Activated CD8-positive, alpha-beta memory T cell treated with anti-CD3 and anti-CD28 coated beads, Interleukin-2, amount 10 ng/mL, durations not matched to agents 7 days and 5 days (primary cell): ENCODE measurements around the gene APLNR. TPM values are rescaled to one million over a fixed set of nuclear protein-coding genes. Genes with fewer than 3 reads are reported as not detected.

Experiments used
- ATAC-seq: fragments of 150-1000 bp; cut with Tn5 transposase; one replicate; pipeline ENCODE4 v1.10.0; 2021; ENCODE audit warnings: moderate library complexity
- CTCF ChIA-PET: fragments of 350-600 bp; sonication (Branson Sonifier 250); formaldehyde crosslinking; loops from one replicate; lab custom pipeline; 2021; ENCODE audit warnings: antibody characterized with exemption; lab: Charles Lee
- DNase-seq: peaks from one replicate; pipeline ENCODE4 v3.0.0-alpha.2; 2020
- H3K27ac Mint-ChIP-seq: one replicate; pipeline ENCODE4 v1.8.0; 2021; ENCODE audit warnings: mild to moderate bottlenecking, mixed read lengths
- H3K27me3 Mint-ChIP-seq: one replicate; pipeline ENCODE4 v1.8.0; 2021; ENCODE audit warnings: mixed read lengths
- H3K36me3 Mint-ChIP-seq: one replicate; pipeline ENCODE4 v1.8.0; 2021; ENCODE audit warnings: mild to moderate bottlenecking, mixed read lengths
- H3K4me1 Mint-ChIP-seq: one replicate; pipeline ENCODE4 v1.8.0; 2021; ENCODE audit warnings: mixed read lengths
- H3K4me3 Mint-ChIP-seq: one replicate; pipeline ENCODE4 v1.8.0; 2021; ENCODE audit warnings: mild to moderate bottlenecking, moderate library complexity, mixed read lengths
- H3K9me3 Mint-ChIP-seq: one replicate; pipeline ENCODE4 v1.8.0; 2022; ENCODE audit warnings: low read depth, mixed read lengths
- total RNA-seq, 2 experiments: library from RNA; stranded (reverse); gene quantifications; one replicate each; pipeline ENCODE4 v1.2.3, GENCODE V29; 2021

The APLNR gene
- total RNA-seq, 2 experiments from 2014 or later = not detected

DNA sequence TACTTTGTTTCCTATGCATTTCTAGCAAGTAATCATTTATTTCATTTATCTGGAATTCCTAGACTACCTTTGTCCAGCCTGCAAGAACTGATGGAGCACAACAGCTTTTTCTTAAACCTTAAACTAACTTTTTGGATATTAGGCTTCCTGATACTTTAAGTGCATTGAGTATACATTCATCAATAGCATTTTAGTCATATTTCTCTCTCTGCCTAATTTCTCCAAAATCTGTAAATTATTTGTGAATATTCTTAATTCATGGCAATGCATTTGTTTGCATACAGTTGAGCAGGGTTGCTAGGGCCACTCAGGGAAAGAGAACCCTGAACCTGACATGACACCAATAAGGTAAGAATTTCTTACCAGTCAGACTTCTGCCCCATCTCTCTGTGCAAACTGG, 29.1 kb upstream of the APLNR start:
- CTCF ChIA-PET = interaction anchor here (2.1 kb wide), 1 partner anchor 17 kb away, joined by 14 read pairs; no protein-coding TSS in a partner anchor
- no peak for ATAC-seq
- Mint-ChIP-seq H3K4me3 (no peak overlapping the region), H3K9me3 (peaks cover 4% of the 10 kb centered on the region), H3K27me3 (peaks cover 2% of the 10 kb centered on the region), H3K4me1 (no peaks in the 10 kb centered on the region), H3K36me3 (no peaks in the 10 kb centered on the region), H3K27ac (no peak overlapping the region)
- no peak for DNase-seq

DNA sequence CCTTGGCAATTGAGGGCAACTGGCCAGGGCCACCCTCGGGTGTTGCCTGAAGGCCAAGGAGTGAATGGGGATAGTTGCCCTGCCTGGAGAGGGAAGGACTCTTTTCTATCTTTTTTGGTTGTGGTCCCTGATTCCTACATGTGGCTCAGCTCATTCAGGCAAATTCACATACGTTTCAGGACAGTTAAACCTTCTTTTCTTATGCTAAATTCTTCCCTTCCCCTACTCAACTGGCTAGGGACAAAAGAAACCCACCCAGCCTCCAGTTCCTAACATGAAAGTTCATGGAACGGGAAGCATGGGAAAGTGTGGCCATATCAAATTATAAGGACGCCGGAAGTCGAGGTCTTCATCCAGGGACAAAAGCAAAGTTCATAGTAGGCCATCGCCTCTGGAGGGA, 26.3 kb upstream of the APLNR start:
- CTCF ChIA-PET = no interaction called here
- H3K27ac Mint-ChIP-seq = no peak overlapping the region

DNA sequence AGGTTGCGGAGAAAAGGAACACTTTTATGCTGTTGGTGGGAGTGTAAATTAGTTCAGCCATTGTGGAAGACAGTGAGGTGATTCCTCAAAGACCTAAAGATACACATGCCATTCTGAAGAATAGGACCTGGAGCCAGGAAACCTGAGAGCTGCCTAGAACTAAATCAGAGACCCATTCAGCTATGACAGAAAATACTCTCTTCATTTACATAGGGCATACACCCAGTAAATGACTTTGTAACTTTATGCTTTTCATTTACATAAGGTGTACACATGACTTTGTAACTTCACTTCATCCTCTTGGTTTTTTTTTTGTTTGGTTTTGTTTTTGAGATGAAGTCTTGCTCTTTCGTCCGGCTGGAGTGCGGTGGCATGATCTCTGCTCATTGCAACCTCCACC, 25.1 kb upstream of the APLNR start:
- no peaks in the 10 kb centered on the region for H3K9me3 Mint-ChIP-seq
- H3K4me1 Mint-ChIP-seq = no peaks in the 10 kb centered on the region
- no peak overlapping the region for H3K27ac Mint-ChIP-seq
- ATAC-seq (no peak), DNase-seq (no peak)
- H3K4me3 Mint-ChIP-seq = no peak overlapping the region
- CTCF ChIA-PET = no interaction called here
- H3K27me3 Mint-ChIP-seq = peaks cover 4% of the 10 kb centered on the region
- no peaks in the 10 kb centered on the region for H3K36me3 Mint-ChIP-seq

More for the DNA sequence above, 26.3 kb upstream of the APLNR start:
- no peak for DNase-seq
- no peaks in the 10 kb centered on the region for H3K4me1 Mint-ChIP-seq
- no peak for ATAC-seq
- H3K36me3 Mint-ChIP-seq = no peaks in the 10 kb centered on the region
- H3K27me3 Mint-ChIP-seq = peaks cover 2% of the 10 kb centered on the region
- peaks cover 2% of the 10 kb centered on the region for H3K9me3 Mint-ChIP-seq
- no peak overlapping the region for H3K4me3 Mint-ChIP-seq

DNA sequence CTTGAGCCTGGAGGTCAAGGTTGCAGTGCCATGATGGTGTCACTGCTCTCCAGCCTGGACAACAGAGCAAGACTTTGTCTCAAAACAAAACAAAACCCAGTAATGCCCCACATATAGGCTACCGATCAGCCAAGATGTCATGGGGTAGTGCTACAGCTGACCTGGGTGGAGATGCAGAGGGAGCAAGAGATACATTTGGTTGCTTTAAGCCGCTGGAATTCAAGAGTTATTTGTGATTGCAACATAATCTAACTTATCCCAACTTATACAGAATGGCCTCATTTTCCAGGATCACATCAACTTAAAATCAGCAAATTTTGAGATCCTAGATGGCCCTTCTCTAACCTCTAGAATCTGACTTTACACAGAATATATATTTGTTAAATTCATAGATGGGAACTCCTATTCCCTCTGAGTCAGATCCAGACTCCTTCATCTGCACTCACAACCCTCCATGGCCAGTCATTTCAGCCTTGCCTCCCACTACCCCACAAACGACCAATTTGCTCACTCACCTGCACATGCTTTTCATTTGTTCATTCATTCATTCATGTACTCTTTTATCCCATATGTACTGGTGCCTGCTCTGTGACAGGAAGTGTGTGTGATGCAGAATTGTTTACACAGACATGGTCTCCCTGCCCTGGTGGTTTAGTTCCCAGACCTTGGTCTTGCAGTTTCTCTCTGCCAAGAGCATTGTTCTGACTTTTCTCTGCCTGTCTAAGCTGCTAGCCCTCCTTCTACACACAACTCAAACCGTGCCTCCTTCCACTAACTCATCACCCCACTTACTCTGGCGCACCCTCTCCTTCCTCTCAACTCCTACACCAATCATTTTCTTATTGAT, 24.1 kb upstream of the APLNR start:
- Mint-ChIP-seq H3K27me3 (peaks cover 10% of the 10 kb centered on the region), H3K4me1 (no peaks in the 10 kb centered on the region), H3K4me3 (no peak overlapping the region), H3K9me3 (no peaks in the 10 kb centered on the region), H3K27ac (no peak overlapping the region), H3K36me3 (no peaks in the 10 kb centered on the region)
- no peak for ATAC-seq
- DNase-seq = no peak
- CTCF ChIA-PET = interaction anchor here (3.0 kb wide), 1 partner anchor 11 kb away, joined by 9 read pairs; no protein-coding TSS in a partner anchor

DNA sequence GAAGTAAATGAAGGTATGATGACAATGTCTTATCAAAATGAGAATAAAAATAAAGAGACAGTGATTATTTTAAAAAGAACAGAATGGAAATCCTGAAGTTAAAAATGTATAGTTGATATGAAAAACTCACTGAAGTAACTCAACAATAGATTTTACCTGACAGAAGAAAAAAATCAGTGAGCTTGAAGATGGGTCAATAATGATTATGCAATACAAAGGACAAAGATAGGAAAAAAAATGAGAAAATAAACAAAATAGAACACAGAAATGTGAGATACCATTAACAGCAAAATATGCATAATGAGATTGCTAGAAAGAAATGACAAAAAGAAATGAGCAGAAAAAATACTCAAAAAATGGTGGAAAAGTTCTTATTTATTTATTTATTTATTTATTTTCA, 19.1 kb upstream of the APLNR start:
- CTCF ChIA-PET = no interaction called here
- H3K4me3 Mint-ChIP-seq = no peak overlapping the region
- no peaks in the 10 kb centered on the region for H3K4me1 Mint-ChIP-seq
- no peaks in the 10 kb centered on the region for H3K9me3 Mint-ChIP-seq
- H3K27me3 Mint-ChIP-seq = peaks cover 40% of the 10 kb centered on the region
- no peak for DNase-seq
- H3K27ac Mint-ChIP-seq = no peak overlapping the region
- no peak for ATAC-seq
- no peaks in the 10 kb centered on the region for H3K36me3 Mint-ChIP-seq

DNA sequence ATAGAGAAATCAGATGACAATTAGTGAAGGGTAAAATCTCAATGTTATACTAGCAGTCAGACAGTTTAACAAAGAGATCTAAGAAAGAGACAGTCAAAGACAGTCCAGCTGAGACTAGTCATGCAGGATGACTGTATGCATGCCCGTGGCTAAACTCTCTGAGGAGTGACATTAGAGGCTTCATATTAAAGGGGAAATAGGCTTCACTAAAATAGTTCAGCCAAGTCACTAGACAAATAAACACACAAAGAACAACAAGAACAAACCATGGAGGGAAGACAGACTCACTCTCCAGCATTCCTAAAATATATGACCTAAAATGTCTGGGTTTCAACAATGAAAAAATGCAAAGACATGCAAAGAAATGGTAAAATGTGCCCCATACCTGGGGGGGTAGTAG, 18.6 kb upstream of the APLNR start:
- H3K27me3 Mint-ChIP-seq = peaks cover 43% of the 10 kb centered on the region
- H3K27ac Mint-ChIP-seq = no peak overlapping the region
- CTCF ChIA-PET = no interaction called here
- no peaks in the 10 kb centered on the region for H3K4me1 Mint-ChIP-seq
- ATAC-seq (no peak), DNase-seq (no peak)
- no peak overlapping the region for H3K4me3 Mint-ChIP-seq
- H3K36me3 Mint-ChIP-seq = no peaks in the 10 kb centered on the region
- no peaks in the 10 kb centered on the region for H3K9me3 Mint-ChIP-seq

DNA sequence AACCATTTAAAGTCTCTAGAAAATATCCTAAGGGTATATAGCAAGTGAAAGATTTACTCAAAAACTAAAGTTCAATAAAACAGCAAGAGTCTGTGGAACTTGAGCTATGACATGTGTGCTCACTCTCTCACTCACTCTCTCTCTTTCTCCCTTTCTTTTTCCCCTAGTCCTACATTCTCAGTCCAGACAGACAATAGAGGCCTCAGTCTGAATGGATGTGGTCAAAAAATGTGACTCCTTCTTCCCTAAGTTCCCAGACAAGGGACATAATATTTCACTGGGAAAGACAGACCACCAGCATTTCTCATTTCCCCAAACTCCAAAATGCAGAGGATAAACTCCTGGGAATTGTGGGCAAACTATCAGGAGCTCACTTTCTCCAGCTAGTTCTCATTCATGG, 17.6 kb upstream of the APLNR start:
- Mint-ChIP-seq H3K9me3 (no peaks in the 10 kb centered on the region), H3K27me3 (peaks cover 43% of the 10 kb centered on the region), H3K27ac (no peak overlapping the region), H3K4me1 (no peaks in the 10 kb centered on the region), H3K36me3 (no peaks in the 10 kb centered on the region), H3K4me3 (no peak overlapping the region)
- no peak for ATAC-seq
- DNase-seq = no peak
- CTCF ChIA-PET = interaction anchor here (1.6 kb wide), 1 partner anchor 414 kb away, joined by 4 read pairs; no protein-coding TSS in a partner anchor

DNA sequence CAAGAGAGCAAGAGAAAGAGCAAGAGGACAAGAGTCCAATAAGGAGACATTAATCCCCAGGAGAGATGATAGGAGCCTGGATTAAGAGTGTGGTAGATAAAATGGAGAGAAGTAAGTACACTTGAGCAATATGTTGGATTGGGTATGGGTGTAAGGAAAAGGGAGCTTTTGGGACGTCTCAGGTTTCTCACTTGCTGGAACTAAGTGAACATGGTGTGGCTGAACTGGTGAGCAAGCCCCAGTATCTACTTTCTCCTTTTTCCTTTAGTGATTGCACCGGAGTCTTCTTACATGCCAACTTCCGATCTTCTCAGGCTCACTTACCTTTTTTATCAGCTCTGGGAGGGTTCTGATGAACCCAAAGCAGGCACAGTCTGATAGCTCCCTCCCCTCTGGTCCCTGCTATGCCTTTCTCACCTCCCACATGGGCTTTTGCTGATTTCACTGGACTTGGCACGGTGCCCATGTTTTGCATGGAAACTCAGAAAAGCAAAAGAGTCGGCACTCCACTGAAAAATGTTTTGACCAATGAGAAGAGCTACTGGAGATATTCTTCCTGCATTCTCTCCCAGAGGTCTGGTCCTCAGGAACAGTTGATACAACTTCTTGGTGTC, 14.5 kb upstream of the APLNR start:
- Mint-ChIP-seq H3K36me3 (no peaks in the 10 kb centered on the region), H3K27me3 (peaks cover 35% of the 10 kb centered on the region)

DNA sequence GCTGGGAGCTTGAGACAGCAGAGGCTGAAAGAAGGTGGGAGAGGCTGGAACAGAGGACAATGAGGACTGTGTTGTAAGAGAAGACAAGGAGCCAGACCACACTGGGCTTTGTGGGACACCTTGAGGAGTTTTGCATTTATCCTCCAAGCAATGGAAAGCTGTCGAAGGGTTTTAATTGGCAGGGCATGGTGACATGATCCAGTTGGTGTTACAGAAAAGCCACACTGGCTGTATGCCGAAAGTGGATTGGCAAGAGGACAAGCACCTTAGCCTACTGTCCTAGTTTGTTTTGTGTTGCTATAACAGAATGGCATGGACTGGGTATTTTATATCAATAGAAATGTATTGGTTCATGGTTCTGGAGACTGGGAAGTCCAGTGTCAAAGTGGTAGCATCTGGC, 14.0 kb upstream of the APLNR start:
- CTCF ChIA-PET = interaction anchor here (1.1 to 4.5 kb wide), 9 partner anchors 8 to 409 kb away, joined by 3 to 48 read pairs (median 7); no protein-coding TSS in a partner anchor
- Mint-ChIP-seq H3K4me1 (no peaks in the 10 kb centered on the region), H3K36me3 (no peaks in the 10 kb centered on the region), H3K9me3 (no peaks in the 10 kb centered on the region), H3K4me3 (no peak overlapping the region), H3K27me3 (peaks cover 33% of the 10 kb centered on the region), H3K27ac (no peak overlapping the region)
- DNase-seq = no peak
- ATAC-seq = no peak

More for the DNA sequence above, 14.5 kb upstream of the APLNR start:
- ATAC-seq (no peak), DNase-seq (no peak)
- no peaks in the 10 kb centered on the region for H3K9me3 Mint-ChIP-seq
- H3K4me1 Mint-ChIP-seq = no peaks in the 10 kb centered on the region
- no peak overlapping the region for H3K27ac Mint-ChIP-seq
- CTCF ChIA-PET = interaction anchor here (4.5 kb wide), 1 partner anchor 11 kb away, joined by 23 read pairs; no protein-coding TSS in a partner anchor
- no peak overlapping the region for H3K4me3 Mint-ChIP-seq

DNA sequence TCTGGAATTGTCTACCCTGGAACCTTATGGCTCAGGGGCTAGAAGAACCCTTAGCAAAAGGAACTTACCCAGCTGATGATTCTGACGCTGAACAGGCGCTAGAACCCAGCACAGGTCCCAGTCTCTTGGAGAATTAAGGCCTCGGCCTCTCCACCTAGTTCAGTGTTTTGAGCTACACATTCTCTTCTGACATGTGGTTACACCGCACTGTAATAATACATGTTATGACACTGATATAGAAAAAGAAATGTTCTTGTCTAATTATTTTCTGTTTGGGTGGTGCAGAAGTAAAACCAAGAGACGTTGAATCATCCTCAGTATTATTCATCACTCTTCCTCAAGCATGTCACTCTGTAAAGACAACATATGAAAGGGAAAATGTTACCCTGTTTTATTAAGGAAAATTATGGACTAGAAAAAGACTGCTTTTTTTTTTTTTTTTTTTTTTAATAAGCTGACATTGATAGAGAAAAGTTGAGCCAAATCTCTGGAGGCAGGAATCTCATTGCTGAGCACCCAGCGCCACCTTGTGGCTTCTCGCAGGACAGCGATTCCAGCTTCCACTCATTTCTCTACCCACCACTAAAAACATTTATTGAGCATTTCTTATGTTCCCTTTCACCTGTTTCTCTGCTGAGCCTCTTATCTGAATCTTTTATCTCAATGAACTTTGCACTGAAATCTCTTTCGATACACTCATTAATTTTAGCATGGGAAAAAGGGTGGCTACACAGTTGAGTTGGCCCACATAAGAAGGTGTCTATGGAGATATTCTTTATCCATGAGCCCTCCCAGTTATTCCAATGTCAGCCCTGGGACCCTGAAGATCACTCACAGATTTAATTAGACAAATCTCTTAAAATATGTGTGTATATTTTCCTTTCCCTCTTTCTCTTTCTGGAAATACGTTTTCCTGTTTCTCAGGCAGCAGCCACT, 12.6 kb upstream of the APLNR start:
- Mint-ChIP-seq H3K27ac (no peak overlapping the region), H3K4me1 (peaks cover 5% of the 10 kb centered on the region), H3K27me3 (peaks cover 22% of the 10 kb centered on the region), H3K4me3 (no peak overlapping the region), H3K36me3 (no peaks in the 10 kb centered on the region), H3K9me3 (no peaks in the 10 kb centered on the region)
- DNase-seq (peak; percentile 60), ATAC-seq (peak; percentile 53)
- CTCF ChIA-PET = interaction anchor here (0.6 to 4.5 kb wide), 33 partner anchors 9 to 1838 kb away, joined by 3 to 48 read pairs (median 3); no protein-coding TSS in a partner anchor

DNA sequence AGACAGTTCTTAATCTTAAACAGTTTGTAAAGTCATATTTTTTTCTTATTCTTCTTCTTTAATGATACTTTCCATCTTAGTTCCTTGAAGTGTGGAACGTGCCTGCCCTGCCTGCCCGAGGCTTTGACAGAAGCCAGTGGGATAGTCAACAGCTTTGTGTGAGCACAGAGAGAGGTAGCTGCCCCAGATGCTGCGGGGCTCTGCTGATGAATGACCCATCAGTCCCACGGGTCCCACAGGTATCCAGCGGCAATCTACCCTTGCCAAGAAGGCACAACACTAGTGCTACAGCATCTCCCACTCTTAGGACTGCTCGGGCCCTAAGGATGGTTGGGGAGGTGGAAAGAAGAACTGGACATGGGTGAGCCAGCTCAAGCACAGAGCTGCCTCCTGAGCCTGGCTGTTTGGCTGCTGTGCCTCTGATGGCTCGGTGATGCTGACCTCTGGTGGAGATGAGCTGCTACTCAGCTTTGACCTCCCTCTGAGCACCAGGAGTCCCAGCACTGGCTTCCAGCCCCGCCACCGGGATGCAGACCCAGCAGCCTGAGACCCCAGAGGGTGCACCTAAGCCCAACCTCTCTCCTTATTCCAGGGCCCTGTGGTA, 11.8 kb upstream of the APLNR start:
- CTCF ChIA-PET = interaction anchor here (0.9 to 4.5 kb wide), 15 partner anchors 9 to 407 kb away, joined by 3 to 48 read pairs (median 7); no protein-coding TSS in a partner anchor
- DNase-seq = peak; percentile 49
- Mint-ChIP-seq H3K27ac (no peak overlapping the region), H3K4me3 (no peak overlapping the region), H3K36me3 (no peaks in the 10 kb centered on the region), H3K9me3 (no peaks in the 10 kb centered on the region), H3K4me1 (peaks cover 5% of the 10 kb centered on the region), H3K27me3 (peaks cover 15% of the 10 kb centered on the region)
- ATAC-seq = peak; percentile 70

DNA sequence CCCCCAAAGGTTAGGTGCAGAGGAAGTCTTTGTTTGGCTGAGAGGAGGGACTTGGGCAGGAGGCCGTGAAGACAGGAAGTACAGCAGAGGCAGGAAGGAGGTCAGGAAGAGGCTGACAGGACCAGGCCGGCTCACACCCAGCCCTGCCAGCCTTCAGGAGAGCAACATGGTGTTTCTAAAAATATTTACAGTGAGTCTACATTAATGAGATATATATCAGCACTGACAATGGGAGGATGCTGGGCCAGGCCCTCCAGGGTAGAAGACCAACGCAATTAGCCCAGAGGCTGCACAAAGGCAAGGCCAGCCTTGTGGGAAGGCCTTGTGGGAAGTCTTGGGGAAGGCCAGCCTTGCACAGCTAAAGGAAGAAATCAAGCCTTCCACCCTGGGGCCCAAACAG, 7.9 kb upstream of the APLNR start:
- Mint-ChIP-seq H3K4me1 (peaks cover 5% of the 10 kb centered on the region), H3K4me3 (no peak overlapping the region), H3K27me3 (peaks cover 5% of the 10 kb centered on the region), H3K9me3 (no peaks in the 10 kb centered on the region), H3K36me3 (no peaks in the 10 kb centered on the region), H3K27ac (no peak overlapping the region)
- no peak for DNase-seq
- CTCF ChIA-PET = no interaction called here
- ATAC-seq = no peak
